ENCODE results near the gene CUL4A.
A peak's percentile ranks its signal among the peaks of the same experiment; 100 is the strongest.
"Not testable (repeated sequence)": the region's sequence is repeated elsewhere in the genome, so short reads cannot be mapped to it uniquely, and the experiment has no call there.

Gene CUL4A

GRCh38 chr13:113209336-113209758 lies at the start of gene CUL4A:
CUL4A (plus strand) TSS chr13:113209613; CDS start chr13:113209628, 15 bp downstream.
- DNase-seq, result peak; percentile 29

DNA sequence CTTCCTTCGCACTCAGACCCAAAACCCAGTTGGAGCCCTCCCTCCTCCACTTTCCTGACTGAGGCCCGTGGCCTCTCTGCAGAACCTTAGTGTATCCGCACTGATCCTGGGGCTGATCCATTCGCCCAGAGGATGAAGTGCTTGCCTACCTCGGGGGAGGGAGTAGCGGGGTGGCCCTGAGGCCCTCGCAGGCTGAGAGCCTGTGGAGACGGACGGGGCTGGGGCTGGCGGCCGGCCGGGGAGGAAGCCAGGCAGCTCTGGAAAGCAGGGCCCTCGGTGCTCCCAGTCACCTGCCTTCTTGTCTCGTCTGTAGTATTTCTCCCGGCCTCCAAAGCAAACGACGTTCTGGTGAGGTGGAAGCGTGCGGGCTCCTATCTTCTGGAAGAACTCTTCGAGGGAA lies 49.7 kb upstream of the CUL4A start:
- no peak for DNase-seq

- no peak for DNase-seq
Measured at GRCh38 chr13:113160983-113161382, 48.4 kb upstream of the CUL4A start.

GRCh38 chr13:113161433-113161832 lies 48.0 kb upstream of the CUL4A start:
- no peak for DNase-seq

DNA sequence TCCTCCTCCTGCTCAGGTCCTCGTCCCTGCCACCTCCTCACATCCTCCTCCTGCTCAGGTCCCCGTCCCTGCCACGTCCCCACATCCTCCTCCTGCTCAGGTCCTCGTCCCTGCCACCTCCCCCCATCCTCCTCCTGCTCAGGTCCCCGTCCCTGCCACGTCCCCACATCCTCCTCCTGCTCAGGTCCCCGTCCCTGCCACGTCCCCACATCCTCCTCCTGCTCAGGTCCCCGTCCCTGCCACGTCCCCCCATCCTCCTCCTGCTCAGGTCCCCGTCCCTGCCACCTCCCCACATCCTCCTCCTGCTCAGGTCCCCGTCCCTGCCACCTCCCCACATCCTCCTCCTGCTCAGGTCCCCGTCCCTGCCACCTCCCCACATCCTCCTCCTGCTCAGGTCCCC lies 47.4 kb upstream of the CUL4A start:
- not testable (repeated sequence) for DNase-seq

- DNase-seq, result no peak
Measured at GRCh38 chr13:113162783-113163685, 46.4 kb upstream of the CUL4A start.

- DNase-seq, result no peak
Measured at GRCh38 chr13:113164492-113164891, 44.9 kb upstream of the CUL4A start.

DNA sequence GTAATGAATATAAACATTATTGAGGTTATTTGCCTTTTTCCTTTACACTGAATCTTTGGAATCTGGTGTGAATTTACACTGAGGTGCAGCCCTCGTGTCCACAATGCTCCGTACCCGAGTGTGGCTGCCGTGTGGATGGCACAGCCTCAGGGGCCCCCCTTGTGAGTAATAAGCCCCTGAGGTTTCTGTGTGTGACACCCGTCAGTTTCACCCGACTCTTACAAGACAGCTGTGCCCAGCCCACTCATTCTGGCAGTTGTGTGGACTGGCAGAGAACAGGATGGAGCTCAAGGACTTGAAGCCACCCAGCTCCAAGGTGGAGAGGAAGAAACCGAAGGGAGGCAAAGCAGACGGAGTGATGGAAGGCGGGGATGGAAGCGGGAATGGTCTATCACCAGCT lies 43.1 kb upstream of the CUL4A start:
- no peak for DNase-seq

GRCh38 chr13:113166681-113167080 lies 42.7 kb upstream of the CUL4A start:
- no peak for DNase-seq

GRCh38 chr13:113167155-113167554 lies 42.3 kb upstream of the CUL4A start:
- DNase-seq, result no peak

GRCh38 chr13:113167575-113167974 lies 41.8 kb upstream of the CUL4A start:
- no peak for DNase-seq

- no peak for DNase-seq
Measured at GRCh38 chr13:113168211-113168610, 41.2 kb upstream of the CUL4A start.

GRCh38 chr13:113169277-113170272 lies 39.8 kb upstream of the CUL4A start:
- DNase-seq, result no peak

DNA sequence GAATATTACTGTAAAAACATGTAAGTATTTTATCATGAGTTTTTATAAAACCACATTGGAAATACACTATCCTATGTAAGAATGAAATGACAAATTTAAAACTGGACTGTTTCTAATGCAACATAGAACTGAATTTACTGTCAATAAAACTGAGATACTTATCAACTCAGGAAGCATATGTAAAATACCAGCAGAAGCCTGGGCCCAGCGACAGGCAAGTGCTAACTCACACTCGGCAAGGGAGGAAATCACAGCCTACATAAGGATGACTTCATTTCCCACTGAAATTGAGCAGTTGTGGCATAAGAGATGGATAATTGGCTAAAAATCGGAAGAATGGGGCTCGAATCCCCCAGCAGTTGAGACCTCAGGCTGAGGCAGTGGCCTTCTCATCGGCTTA lies 38.9 kb upstream of the CUL4A start:
- no peak for DNase-seq

DNA sequence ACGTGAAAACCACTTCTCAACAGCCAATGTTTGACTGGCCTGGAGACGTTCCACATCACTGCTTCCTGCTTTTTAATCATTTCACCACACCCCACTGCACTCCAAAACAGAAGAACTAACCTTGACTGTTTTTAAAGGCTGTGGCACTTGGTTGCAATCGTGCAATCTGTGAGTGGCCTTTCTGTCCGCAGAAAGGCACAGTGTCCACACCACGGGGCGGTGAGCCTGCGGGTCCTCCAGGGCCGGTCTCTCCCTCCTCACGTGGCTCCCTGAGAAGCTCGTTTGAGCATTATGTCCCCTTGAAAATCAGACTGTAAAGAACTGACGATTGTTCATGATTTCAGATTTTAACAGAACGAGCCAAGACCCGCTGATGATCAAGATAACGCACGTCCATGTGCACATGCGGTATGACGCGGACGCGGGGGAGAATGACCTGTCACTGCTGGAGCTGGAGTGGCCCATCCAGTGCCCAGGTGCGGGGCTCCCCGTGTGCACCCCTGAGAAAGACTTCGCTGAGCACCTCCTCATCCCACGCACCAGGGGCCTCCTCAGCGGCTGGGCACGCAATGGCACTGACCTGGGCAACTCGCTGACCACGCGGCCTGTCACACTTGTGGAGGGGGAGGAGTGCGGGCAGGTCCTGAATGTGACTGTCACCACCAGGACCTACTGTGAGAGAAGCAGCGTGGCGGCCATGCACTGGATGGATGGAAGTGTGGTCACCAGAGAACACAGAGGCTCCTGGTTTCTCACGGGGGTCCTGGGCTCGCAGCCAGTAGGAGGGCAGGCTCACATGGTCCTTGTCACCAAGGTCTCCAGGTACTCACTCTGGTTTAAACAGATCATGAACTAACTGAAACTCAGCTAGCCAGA lies 37.9 kb upstream of the CUL4A start:
- no peak for DNase-seq

DNA sequence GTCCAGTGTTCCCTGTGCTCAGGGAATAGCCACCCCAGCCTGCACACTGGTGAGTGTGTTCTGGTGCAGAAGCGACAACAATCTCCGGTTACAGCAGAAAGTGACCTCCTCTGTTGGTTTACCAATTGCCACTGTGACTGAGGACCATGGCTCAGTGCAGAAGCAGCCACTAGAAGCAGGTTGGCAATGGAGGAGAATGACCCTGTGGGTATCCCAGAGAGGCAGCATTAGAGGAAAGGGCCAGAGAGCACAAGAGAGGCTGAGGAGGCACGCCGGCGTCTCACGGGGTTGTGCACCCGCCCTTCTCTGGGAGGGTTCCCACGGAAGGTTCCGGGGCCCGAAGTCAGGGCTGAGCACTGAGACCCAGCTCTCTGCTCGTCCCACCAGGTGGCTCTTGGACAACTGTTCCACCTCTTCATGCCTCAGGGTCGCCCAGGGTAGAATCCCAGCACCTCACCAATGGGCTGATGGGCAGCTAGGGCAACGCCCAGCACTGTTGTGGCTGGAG lies 36.9 kb upstream of the CUL4A start:
- DNase-seq, result no peak

GRCh38 chr13:113176280-113176679 lies 33.1 kb upstream of the CUL4A start:
- no peak for DNase-seq

DNA sequence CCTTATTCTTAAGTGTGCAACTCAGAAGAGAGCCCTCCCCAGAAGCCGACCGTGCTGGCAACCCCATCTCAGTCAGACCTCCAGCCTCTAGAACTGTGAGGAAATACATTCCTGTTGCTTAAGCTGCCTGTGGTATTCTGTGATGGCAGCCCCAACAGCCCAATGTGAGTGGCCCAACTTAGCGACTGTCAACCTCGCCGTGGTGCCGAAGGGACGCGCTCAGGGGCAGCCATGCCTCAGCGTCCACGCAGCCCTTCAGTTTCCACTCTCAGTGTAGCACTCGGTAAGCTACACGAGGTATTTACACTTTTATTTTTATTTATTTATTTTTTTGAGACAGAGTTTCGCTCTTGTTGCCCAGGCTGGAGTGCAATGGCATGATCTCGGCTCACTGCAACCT lies 32.6 kb upstream of the CUL4A start:
- no peak for DNase-seq

GRCh38 chr13:113178070-113178895 lies 31.1 kb upstream of the CUL4A start:
- no peak for DNase-seq

- DNase-seq, result no peak
Measured at GRCh38 chr13:113178896-113179167, 30.6 kb upstream of the CUL4A start.

DNA sequence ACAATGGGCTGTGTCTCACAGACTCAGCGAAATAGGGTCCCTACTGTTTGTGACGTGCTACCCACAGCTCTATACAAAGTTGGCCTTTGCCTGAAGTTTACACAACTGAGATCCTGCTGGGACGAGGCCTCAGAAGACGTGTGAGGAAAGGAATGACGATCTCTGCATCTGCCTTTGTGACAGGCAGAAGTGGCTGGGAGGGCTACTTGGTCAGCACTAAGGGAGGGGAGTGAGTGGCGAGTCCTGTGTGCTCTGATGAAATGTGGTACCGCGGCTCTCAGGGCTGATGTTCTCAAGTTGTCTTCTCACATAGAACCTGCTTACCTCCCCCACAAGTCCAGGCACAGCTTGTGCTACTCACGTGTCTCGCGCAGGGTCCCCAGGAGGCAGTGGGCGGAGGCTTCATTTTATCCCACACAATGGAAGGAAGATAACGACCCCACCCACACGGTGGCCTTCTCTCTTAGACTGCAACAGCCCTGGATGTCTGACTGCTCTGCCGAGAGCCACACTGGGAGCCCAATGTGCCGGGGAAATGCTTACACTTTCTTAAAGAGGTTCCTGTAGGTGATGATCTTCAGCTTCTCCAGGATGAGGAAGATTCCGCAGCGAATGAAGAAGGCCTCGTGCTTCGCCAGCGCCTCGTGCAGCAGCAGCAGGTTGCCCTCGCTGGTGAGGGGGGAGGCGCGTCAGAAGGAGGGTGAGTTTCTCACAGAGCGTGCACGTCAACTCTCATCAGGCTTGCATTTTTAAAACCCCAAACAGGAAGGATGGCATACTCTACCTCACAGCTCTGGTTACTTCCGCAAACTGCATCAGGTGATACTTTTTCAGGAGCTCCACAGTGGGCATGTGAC lies 29.8 kb upstream of the CUL4A start:
- DNase-seq, result no peak
